K562 (cell line): ENCODE data around the gene PCBP3.

Experiments
- BRF2 ChIP-seq: IDR thresholded peaks from 3 replicates; pipeline ENCODE4 v1.6.1; 2011; ENCODE audit warnings: borderline replicate concordance, mild to moderate bottlenecking; ENCODE audit not compliant: insufficient read length, insufficient read depth
- CTCF ChIP-seq, 3 experiments: IDR thresholded peaks in 2 of 3; conservative IDR thresholded peaks in 1 of 3; 2 replicates each; pipeline ENCODE4 v1.5.1; 2011 to 2012; ENCODE audit warnings: low read length in 3 of 3, mild to moderate bottlenecking in 3 of 3, control low read depth in 2 of 3, improper control_type of control experiment in 1 of 3, inconsistent platforms in 1 of 3, low read depth in 1 of 3, mixed read lengths in 1 of 3, moderate library complexity in 1 of 3; ENCODE audit not compliant: insufficient read depth in 2 of 3
- EP300 ChIP-seq: IDR thresholded peaks from 2 replicates; pipeline ENCODE4 v1.6.1; 2012; ENCODE audit warnings: low read length, improper control_type of control experiment
- RBM25 ChIP-seq: fragments of 200-400 bp; formaldehyde crosslinking; IDR thresholded peaks from 2 replicates; pipeline ENCODE4 v1.6.1; 2018; ENCODE audit warnings: low read length, low read depth, moderate library complexity; ENCODE audit not compliant: severe bottlenecking
- U2AF1 ChIP-seq: fragments of 200-400 bp; formaldehyde crosslinking; optimal IDR thresholded peaks from 2 replicates; pipeline ENCODE3; 2017; ENCODE audit warnings: mild to moderate bottlenecking, low read depth, low read length, moderate library complexity
- ZBTB7A ChIP-seq: IDR thresholded peaks from 2 replicates; pipeline ENCODE4 v1.6.1; 2011; ENCODE audit warnings: low read depth, mild to moderate bottlenecking, low read length, moderate library complexity, borderline replicate concordance; ENCODE audit not compliant: control insufficient read depth
- ZNF655 ChIP-seq: fragments of 250-450 bp; sonication (Bioruptor Pico); IDR thresholded peaks from 2 replicates; pipeline ENCODE4 v1.5.0; 2021

GRCh38 chr21:45959182-45959581, 315.7 kb downstream of the PCBP3 start:
- TF ChIP-seq CTCF (IDR thresholded peaks at IDR 0.05 in 2 of 3, conservative IDR thresholded peaks at IDR 0.05 in 1 of 3; ENCODE audit: insufficient read depth in 2 of 3, low read depth in 1 of 3, low read length in 3 of 3) = no peak
- TF ChIP-seq ZNF655 (CRISPR knock-in tag) = no peak
- no peak for TF ChIP-seq BRF2
- TF ChIP-seq U2AF1 = no peak
- TF ChIP-seq EP300 = no peak
- no peak for TF ChIP-seq ZBTB7A
- no peak for TF ChIP-seq RBM25
